ENCODE measurements around the gene MECP2. TPM values are rescaled to one million over a fixed set of nuclear protein-coding genes. Genes with fewer than 3 reads are reported as not detected.

Gene MECP2
- total and polyA plus RNA-seq, 2 experiments from 2014 or later, result 18.1 to 19.4 TPM

DNA sequence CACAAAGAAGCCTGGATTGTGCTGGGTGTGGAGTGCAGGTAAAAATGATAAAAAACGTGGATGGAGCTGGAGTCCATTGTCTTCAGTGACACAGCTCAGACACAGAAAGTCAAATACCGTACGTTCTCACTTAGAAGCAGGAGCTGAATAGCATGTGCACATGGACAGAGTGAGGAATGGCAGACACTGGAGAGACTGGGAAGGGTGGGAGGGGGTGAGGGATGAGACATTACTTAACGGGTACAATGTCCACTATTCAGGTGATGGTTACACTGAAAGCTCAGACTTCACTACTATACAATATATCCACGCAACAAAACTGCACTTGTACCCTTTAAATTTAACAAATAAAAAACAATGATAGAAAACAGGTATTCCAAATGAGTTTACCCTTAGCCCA lies 59.8 kb downstream of the MECP2 start:
- no peaks in the 10 kb centered on the region for H4K20me1 ChIP-seq (ENCODE audit: insufficient read depth, poor library complexity, severe bottlenecking)
- H3K27ac ChIP-seq, result no peak overlapping the region
- no peaks in the 10 kb centered on the region for H3K9me2 ChIP-seq (replicated peaks; ENCODE audit: insufficient read depth)
- H3K79me2 ChIP-seq, result peaks cover 36% of the 10 kb centered on the region
- H3K27me3 ChIP-seq, result no peaks in the 10 kb centered on the region
- H3K36me3 ChIP-seq (replicated peaks; ENCODE audit: insufficient read depth, low read depth), result no peaks in the 10 kb centered on the region
- no peak overlapping the region for H3K4me3 ChIP-seq
- H3K9me3 ChIP-seq (ENCODE audit: low read depth), result no peaks in the 10 kb centered on the region
- TF ChIP-seq EZH2 (IDR thresholded peaks at IDR 0.05; ENCODE audit: borderline replicate concordance), result no peak
- no peak overlapping the region for H3K4me2 ChIP-seq
- peaks cover 23% of the 10 kb centered on the region for H3K4me1 ChIP-seq (ENCODE audit: insufficient read depth)
- DNase-seq (ENCODE audit: low spot score), result no peak
- no peak overlapping the region for H2AFZ ChIP-seq
- 80% methylated on average over 5 of the region's 5 CpGs for WGBS (ENCODE audit: low lambda C conversion rate, missing lambda C conversion rate)

DNA sequence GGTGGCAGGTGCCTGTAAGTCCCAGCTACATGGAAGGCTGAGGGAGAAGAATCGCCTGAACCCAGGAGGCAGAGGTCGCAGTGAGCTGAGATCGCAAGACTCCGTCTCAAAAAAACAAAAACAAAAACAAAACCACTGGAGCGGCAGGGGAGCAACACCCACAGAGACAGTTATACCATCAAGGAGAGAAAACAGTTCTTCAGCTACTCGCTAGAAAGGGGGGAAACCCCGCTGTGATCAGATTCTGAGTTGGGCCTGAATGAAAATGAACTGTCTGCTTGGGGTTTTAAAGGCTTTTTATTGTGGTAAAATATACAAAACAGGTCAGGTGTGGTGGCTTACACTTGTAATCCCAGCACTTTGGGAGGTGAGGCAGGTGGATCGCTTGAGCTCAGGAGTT lies 61.0 kb downstream of the MECP2 start:
- no peak overlapping the region for H3K27ac ChIP-seq
- H4K20me1 ChIP-seq (ENCODE audit: insufficient read depth, poor library complexity, severe bottlenecking), result no peaks in the 10 kb centered on the region
- no peak overlapping the region for H3K4me2 ChIP-seq
- H2AFZ ChIP-seq, result no peak overlapping the region
- H3K4me1 ChIP-seq (ENCODE audit: insufficient read depth), result peaks cover 14% of the 10 kb centered on the region
- H3K9me2 ChIP-seq (replicated peaks; ENCODE audit: insufficient read depth), result no peaks in the 10 kb centered on the region
- 93% methylated on average over 8 of the region's 8 CpGs for WGBS (ENCODE audit: low lambda C conversion rate, missing lambda C conversion rate)
- no peaks in the 10 kb centered on the region for H3K9me3 ChIP-seq (ENCODE audit: low read depth)
- TF ChIP-seq, protein P1, sequence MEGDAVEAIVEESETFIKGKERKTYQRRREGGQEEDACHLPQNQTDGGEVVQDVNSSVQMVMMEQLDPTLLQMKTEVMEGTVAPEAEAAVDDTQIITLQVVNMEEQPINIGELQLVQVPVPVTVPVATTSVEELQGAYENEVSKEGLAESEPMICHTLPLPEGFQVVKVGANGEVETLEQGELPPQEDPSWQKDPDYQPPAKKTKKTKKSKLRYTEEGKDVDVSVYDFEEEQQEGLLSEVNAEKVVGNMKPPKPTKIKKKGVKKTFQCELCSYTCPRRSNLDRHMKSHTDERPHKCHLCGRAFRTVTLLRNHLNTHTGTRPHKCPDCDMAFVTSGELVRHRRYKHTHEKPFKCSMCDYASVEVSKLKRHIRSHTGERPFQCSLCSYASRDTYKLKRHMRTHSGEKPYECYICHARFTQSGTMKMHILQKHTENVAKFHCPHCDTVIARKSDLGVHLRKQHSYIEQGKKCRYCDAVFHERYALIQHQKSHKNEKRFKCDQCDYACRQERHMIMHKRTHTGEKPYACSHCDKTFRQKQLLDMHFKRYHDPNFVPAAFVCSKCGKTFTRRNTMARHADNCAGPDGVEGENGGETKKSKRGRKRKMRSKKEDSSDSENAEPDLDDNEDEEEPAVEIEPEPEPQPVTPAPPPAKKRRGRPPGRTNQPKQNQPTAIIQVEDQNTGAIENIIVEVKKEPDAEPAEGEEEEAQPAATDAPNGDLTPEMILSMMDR (IDR thresholded peaks at IDR 0.05; ENCODE audit: poor library complexity), result no peak
- TF ChIP-seq EZH2phosphoT487 (IDR thresholded peaks at IDR 0.05; ENCODE audit: low read depth, severe bottlenecking, unreplicated experiment), result no peak
- no peak for TF ChIP-seq EZH2 (IDR thresholded peaks at IDR 0.05; ENCODE audit: borderline replicate concordance)
- H3K79me2 ChIP-seq, result peaks cover 29% of the 10 kb centered on the region
- H3K4me3 ChIP-seq, result no peak overlapping the region
- H3K27me3 ChIP-seq, result no peaks in the 10 kb centered on the region
- H3K36me3 ChIP-seq (replicated peaks; ENCODE audit: insufficient read depth, low read depth), result no peaks in the 10 kb centered on the region
- DNase-seq (ENCODE audit: low spot score), result no peak

DNA sequence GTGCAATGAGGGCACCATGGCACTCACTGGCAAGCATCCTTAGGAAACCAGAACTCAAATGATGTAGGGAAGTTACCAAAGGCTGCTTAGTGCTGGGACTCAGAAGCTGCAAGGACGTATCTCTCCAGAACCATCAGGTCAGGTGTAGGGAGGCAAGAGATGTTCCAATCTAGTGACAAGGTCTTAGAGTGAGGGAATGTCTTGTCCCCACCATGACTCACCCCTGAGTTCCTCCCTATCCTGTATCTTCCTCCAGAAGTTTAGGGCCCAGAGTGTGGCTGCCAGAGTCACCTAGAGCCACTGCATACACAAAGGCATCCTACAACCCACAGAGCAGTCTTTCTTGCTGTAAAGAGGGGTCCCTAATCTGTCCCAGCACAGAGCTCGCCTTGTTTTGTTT lies 63.7 kb downstream of the MECP2 start:
- H3K9me2 ChIP-seq (replicated peaks; ENCODE audit: insufficient read depth), result no peaks in the 10 kb centered on the region
- TF ChIP-seq, protein P1 (IDR thresholded peaks at IDR 0.05; ENCODE audit: poor library complexity), result no peak
- no peaks in the 10 kb centered on the region for H3K36me3 ChIP-seq (replicated peaks; ENCODE audit: insufficient read depth, low read depth)
- H3K4me1 ChIP-seq (ENCODE audit: insufficient read depth), result no peaks in the 10 kb centered on the region
- no peak overlapping the region for H3K4me2 ChIP-seq
- no peak for DNase-seq (ENCODE audit: low spot score)
- no peak overlapping the region for H3K4me3 ChIP-seq
- 75% methylated on average over 2 of the region's 2 CpGs for WGBS (ENCODE audit: low lambda C conversion rate, missing lambda C conversion rate)
- H3K27me3 ChIP-seq, result no peaks in the 10 kb centered on the region
- no peaks in the 10 kb centered on the region for H3K9me3 ChIP-seq (ENCODE audit: low read depth)
- H3K79me2 ChIP-seq, result peaks cover 21% of the 10 kb centered on the region
- H4K20me1 ChIP-seq (ENCODE audit: insufficient read depth, poor library complexity, severe bottlenecking), result no peaks in the 10 kb centered on the region
- H3K27ac ChIP-seq, result no peak overlapping the region
- H2AFZ ChIP-seq, result no peak overlapping the region

DNA sequence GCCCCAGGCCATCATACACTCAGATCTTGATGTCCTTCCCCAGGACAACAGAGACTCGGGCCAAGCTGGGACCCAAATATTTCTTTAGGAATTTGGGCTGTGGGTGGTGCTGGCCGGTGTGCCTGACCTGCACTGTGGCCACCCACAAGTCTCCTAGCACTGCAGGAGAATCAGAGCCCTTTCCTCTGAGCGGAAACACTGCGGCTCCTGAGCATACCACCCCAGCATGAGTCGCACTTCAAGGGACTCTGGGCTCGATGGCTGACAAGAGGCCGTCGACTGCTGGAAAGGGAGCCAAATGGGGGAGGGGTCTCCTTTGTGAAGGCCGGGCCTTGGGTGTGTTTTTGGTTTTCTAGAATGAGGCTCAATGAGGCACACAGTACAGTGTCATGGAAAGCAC lies 64.9 kb downstream of the MECP2 start:
- H3K79me2 ChIP-seq, result peaks cover 20% of the 10 kb centered on the region
- H3K9me2 ChIP-seq (replicated peaks; ENCODE audit: insufficient read depth), result no peaks in the 10 kb centered on the region
- no peak overlapping the region for H3K27ac ChIP-seq
- no peaks in the 10 kb centered on the region for H3K36me3 ChIP-seq (replicated peaks; ENCODE audit: insufficient read depth, low read depth)
- no peaks in the 10 kb centered on the region for H3K27me3 ChIP-seq
- DNase-seq (ENCODE audit: low spot score), result no peak
- no peaks in the 10 kb centered on the region for H3K9me3 ChIP-seq (ENCODE audit: low read depth)
- H3K4me3 ChIP-seq, result no peak overlapping the region
- TF ChIP-seq EZH2phosphoT487 (IDR thresholded peaks at IDR 0.05; ENCODE audit: low read depth, severe bottlenecking, unreplicated experiment), result no peak
- TF ChIP-seq, protein P1 (IDR thresholded peaks at IDR 0.05; ENCODE audit: poor library complexity), result no peak
- TF ChIP-seq EZH2 (IDR thresholded peaks at IDR 0.05; ENCODE audit: borderline replicate concordance), result no peak
- H3K4me2 ChIP-seq, result no peak overlapping the region
- WGBS (ENCODE audit: low lambda C conversion rate, missing lambda C conversion rate), result 74% methylated on average over 9 of the region's 9 CpGs
- H2AFZ ChIP-seq, result no peak overlapping the region
- H4K20me1 ChIP-seq (ENCODE audit: insufficient read depth, poor library complexity, severe bottlenecking), result no peaks in the 10 kb centered on the region
- no peaks in the 10 kb centered on the region for H3K4me1 ChIP-seq (ENCODE audit: insufficient read depth)

Measured in hepatocyte (in vitro differentiated cells).